Stimulated activated CD8-positive, alpha-beta memory T cell treated with anti-CD3 and anti-CD28 coated beads, Interleukin-15, amount 100 ng/mL, for 24 hours (primary cell): ENCODE results near the gene ASGR2.
"Not testable (repeated sequence)": the region's sequence is repeated elsewhere in the genome, so short reads cannot be mapped to it uniquely, and the experiment has no call there.

ENCODE experiments used
- DNase-seq: peaks from one replicate; pipeline ENCODE4 v3.0.0-alpha.2; 2020; ENCODE audit warnings: low read depth

The ASGR2 gene

GRCh38 chr17:7098802-7099459, 15.7 kb downstream of the ASGR2 start:
- no peak for DNase-seq

GRCh38 chr17:7097940-7098339, 16.7 kb downstream of the ASGR2 start:
- no peak for DNase-seq

- no peak for DNase-seq
Measured at GRCh38 chr17:7095625-7096024, 19.0 kb downstream of the ASGR2 start.

- no peak for DNase-seq
Measured at GRCh38 chr17:7094652-7095019, 20.0 kb downstream of the ASGR2 start.

- DNase-seq = not testable (repeated sequence)
Measured at GRCh38 chr17:7091311-7092005, 23.2 kb downstream of the ASGR2 start.

GRCh38 chr17:7089570-7089969, 25.1 kb downstream of the ASGR2 start:
- DNase-seq = not testable (repeated sequence)

GRCh38 chr17:7088442-7088841, 26.2 kb downstream of the ASGR2 start:
- DNase-seq = not testable (repeated sequence)

- no peak for DNase-seq
Measured at GRCh38 chr17:7084088-7084487, 30.5 kb downstream of the ASGR2 start.

- no peak for DNase-seq
Measured at GRCh38 chr17:7083592-7083991, 31.0 kb downstream of the ASGR2 start.

- DNase-seq = no peak
Measured at GRCh38 chr17:7081341-7082062, 33.1 kb downstream of the ASGR2 start.

GRCh38 chr17:7080456-7081041, 34.1 kb downstream of the ASGR2 start:
- DNase-seq = no peak

GRCh38 chr17:7079581-7080455, 34.8 kb downstream of the ASGR2 start, which contains the start of gene CLEC10A:
CLEC10A (minus strand) TSS chr17:7080251; CDS start chr17:7078812, 1,439 bp downstream.
- DNase-seq = no peak

- DNase-seq = no peak
Measured at GRCh38 chr17:7078711-7079110, 35.9 kb downstream of the ASGR2 start.

GRCh38 chr17:7077911-7078546, 36.6 kb downstream of the ASGR2 start:
- DNase-seq = no peak

GRCh38 chr17:7074931-7075330, 39.7 kb downstream of the ASGR2 start:
- DNase-seq = no peak

GRCh38 chr17:7072406-7072805, 42.2 kb downstream of the ASGR2 start:
- DNase-seq = no peak

- no peak for DNase-seq
Measured at GRCh38 chr17:7070712-7071111, 43.9 kb downstream of the ASGR2 start.

GRCh38 chr17:7068268-7068667, 46.4 kb downstream of the ASGR2 start:
- DNase-seq = no peak

GRCh38 chr17:7067198-7067597, 47.4 kb downstream of the ASGR2 start:
- no peak for DNase-seq

GRCh38 chr17:7064261-7064660, 50.4 kb downstream of the ASGR2 start:
- no peak for DNase-seq

- DNase-seq = no peak
Measured at GRCh38 chr17:7063518-7064094, 51.0 kb downstream of the ASGR2 start.
